Left lung (tissue), 10 donors: ENCODE data around the gene LAMA3. TPM values are rescaled to one million over a fixed set of nuclear protein-coding genes. Genes with fewer than 3 reads are reported as not detected.

Source experiments
- ATAC-seq: fragments of 200-7000 bp; cut with Tn5 transposase; one replicate; pipeline ENCODE4 v1.9.1; 2020; ENCODE audit warnings: moderate library complexity
- DNase-seq, 4 donors: peaks; one replicate each; pipeline ENCODE4 v3.0.0-alpha.2; 2013 to 2020
- H3K27ac ChIP-seq, 2 donors: fragments of 200-600 bp; sonication (generic) in 1 of 2; one replicate each; pipeline versions ENCODE4 v1.5.0 to v1.8.0; 2020 to 2021
- H3K27me3 ChIP-seq, 2 donors: fragments of 200-600 bp; sonication (generic) in 1 of 2; one replicate each; pipeline versions ENCODE4 v1.5.0 to v1.8.0; 2020 to 2021
- H3K36me3 ChIP-seq, 2 donors: fragments of 200-600 bp; sonication (generic) in 1 of 2; one replicate each; pipeline versions ENCODE4 v1.5.0 to v1.8.0; 2020 to 2021
- H3K4me1 ChIP-seq, 2 donors: fragments of 200-600 bp; one replicate each; pipeline ENCODE4 v1.8.0; 2021
- H3K4me3 ChIP-seq, 2 donors: fragments of 200-600 bp; sonication (generic) in 1 of 2; one replicate each; pipeline versions ENCODE4 v1.5.0 to v1.8.0; 2020 to 2021; ENCODE audit warnings: mild to moderate bottlenecking in 1 of 2
- H3K9me3 ChIP-seq, 2 donors: fragments of 200-600 bp; sonication (generic) in 1 of 2; one replicate each; pipeline versions ENCODE4 v1.5.0 to v1.8.0; 2020 to 2021
- intact Hi-C, 2 donors: fragments of 100-400 bp; cut with DNase I; formaldehyde crosslinking; loops; one replicate each; pipeline versions ENCODE4 v1.11.2 to v1.14.2; 2022
- polyA plus RNA-seq, 6 donors: library from polyadenylated mRNA; unstranded; fragments of 120-200 nt; gene quantifications; one replicate each; pipeline ENCODE4 v1.2.1, GENCODE V29; 2013; ENCODE audit not compliant: insufficient read length in 6 of 6
- total RNA-seq, 2 donors: library from RNA; stranded (reverse); fragmentation: NEBNext Ultra II Directional; extraction: Animal tissue kit (Norgen Biotek cat#: 25700); gene quantifications; one replicate each; pipeline ENCODE4 v1.2.1, GENCODE V29; 2021
- TF ChIP-seq, protein P1 (sequence below), 2 donors: fragments of 200-600 bp; sonication (generic) in 1 of 2; IDR thresholded peaks; one replicate each; pipeline versions ENCODE4 v1.5.0 to v1.8.0; 2021; ENCODE audit warnings: antibody characterized with exemption in 2 of 2
- donor health status: DM: no; HTN: yes; CAD: no.
- donor health status: DM: no; HTN: no; CAD: no.

Gene LAMA3
- total and polyA plus RNA-seq, 8 donors, result 42.8 to 207 (median 140) TPM

DNA sequence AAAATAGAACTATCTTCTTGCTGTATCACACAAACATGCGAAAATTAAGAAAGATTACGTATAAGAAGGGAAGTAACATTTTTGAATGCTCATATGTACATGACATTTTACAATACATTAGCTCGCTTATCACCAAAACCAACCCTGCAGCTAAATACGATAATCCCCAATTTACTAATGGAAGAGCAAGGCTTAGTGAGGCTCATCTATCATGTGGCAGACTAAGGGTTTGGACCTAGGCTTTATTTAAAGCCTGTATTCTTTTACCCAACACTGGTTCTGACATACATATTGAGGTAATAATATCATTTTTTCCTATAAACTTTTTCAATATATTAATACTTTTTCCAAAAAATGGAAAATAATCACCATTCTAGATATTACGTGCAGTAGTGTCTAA is 208.5 kb downstream of the LAMA3 start:
- Histone ChIP-seq H3K36me3 (no peaks in the 10 kb centered on the region), H3K27me3 (no peaks in the 10 kb centered on the region), H3K9me3 (no peaks in the 10 kb centered on the region), H3K4me1 (no peaks in the 10 kb centered on the region), H3K4me3 (no peak overlapping the region), H3K27ac (no peak overlapping the region)
- DNase-seq (no peak), ATAC-seq (no peak)
- intact Hi-C loops, result no loop called here
- TF ChIP-seq, protein P1, sequence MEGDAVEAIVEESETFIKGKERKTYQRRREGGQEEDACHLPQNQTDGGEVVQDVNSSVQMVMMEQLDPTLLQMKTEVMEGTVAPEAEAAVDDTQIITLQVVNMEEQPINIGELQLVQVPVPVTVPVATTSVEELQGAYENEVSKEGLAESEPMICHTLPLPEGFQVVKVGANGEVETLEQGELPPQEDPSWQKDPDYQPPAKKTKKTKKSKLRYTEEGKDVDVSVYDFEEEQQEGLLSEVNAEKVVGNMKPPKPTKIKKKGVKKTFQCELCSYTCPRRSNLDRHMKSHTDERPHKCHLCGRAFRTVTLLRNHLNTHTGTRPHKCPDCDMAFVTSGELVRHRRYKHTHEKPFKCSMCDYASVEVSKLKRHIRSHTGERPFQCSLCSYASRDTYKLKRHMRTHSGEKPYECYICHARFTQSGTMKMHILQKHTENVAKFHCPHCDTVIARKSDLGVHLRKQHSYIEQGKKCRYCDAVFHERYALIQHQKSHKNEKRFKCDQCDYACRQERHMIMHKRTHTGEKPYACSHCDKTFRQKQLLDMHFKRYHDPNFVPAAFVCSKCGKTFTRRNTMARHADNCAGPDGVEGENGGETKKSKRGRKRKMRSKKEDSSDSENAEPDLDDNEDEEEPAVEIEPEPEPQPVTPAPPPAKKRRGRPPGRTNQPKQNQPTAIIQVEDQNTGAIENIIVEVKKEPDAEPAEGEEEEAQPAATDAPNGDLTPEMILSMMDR (IDR thresholded peaks at IDR 0.05), result no peak

DNA sequence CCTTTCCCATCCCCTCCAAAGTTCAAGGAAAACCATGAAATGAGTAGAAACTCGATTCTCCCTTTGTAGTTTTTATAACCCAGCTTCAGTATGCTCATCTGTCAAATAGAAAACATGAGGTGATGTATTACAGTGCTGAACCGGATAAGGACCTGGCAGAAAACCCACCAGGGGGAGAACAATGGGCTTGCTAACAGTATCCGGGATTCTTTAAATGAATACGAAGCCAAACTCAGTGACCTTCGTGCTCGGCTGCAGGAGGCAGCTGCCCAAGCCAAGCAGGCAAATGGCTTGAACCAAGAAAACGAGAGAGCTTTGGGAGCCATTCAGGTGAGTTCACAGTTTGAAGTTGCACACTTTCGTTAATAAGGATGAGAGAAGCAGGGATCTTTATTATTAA is 211.7 kb downstream of the LAMA3 start:
- no peak for DNase-seq
- no peaks in the 10 kb centered on the region for H3K9me3 ChIP-seq
- no peak for ATAC-seq
- intact Hi-C loops, result no loop called here
- H3K27ac ChIP-seq, result no peak overlapping the region
- TF ChIP-seq, protein P1 (IDR thresholded peaks at IDR 0.05), result no peak
- H3K4me3 ChIP-seq, result no peak overlapping the region
- no peaks in the 10 kb centered on the region for H3K27me3 ChIP-seq
- no peaks in the 10 kb centered on the region for H3K36me3 ChIP-seq
- H3K4me1 ChIP-seq, result no peaks in the 10 kb centered on the region

DNA sequence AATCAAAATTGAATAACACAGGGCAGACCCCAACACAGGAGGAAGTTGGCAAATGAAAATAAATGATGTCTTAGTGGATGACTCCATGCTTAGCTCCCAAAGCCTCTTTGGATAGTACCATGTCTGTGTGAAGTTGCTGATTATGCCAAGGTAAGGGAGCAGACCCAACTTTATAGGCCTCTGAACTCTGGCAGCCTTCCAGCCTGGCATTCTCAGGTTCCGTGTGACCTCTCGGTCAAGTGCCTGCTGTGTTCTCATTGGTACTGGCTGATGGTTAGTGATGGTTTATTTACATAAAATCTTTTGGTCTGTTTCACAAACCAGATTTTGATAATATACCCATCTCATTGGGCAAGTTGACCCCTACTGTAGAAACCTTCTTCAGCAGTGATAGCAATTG is 213.1 kb downstream of the LAMA3 start:
- ATAC-seq (no peak), DNase-seq (no peak)
- no peaks in the 10 kb centered on the region for H3K36me3 ChIP-seq
- intact Hi-C loops, result no loop called here
- H3K27me3 ChIP-seq, result no peaks in the 10 kb centered on the region
- H3K4me1 ChIP-seq, result no peaks in the 10 kb centered on the region
- H3K4me3 ChIP-seq, result no peak overlapping the region
- H3K27ac ChIP-seq, result no peak overlapping the region
- TF ChIP-seq, protein P1 (IDR thresholded peaks at IDR 0.05), result no peak
- no peaks in the 10 kb centered on the region for H3K9me3 ChIP-seq

DNA sequence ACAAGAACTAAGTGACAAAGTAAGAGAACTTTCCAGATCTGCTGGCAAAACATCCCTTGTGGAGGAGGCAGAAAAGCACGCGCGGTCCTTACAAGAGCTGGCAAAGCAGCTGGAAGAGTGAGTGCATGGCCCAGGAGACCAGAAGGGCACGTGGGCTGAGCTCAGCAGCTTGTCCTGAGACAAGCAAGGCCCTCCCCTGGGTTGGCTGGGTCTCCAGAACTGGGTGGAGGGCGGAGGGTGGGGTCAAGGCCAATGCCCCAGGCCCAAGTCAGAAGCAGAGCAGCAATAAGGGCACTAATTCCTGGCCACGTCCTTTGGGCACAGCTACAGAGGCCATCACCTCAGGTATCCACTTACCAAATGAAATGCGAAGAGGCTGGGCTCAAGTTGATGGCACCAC is 214.7 kb downstream of the LAMA3 start:
- Histone ChIP-seq H3K27ac (no peak overlapping the region), H3K9me3 (no peaks in the 10 kb centered on the region), H3K27me3 (no peaks in the 10 kb centered on the region), H3K4me1 (no peaks in the 10 kb centered on the region), H3K4me3 (no peak overlapping the region), H3K36me3 (no peaks in the 10 kb centered on the region)
- ATAC-seq (no peak), DNase-seq (no peak)
- intact Hi-C loops, result no loop called here
- TF ChIP-seq, protein P1 (IDR thresholded peaks at IDR 0.05), result no peak

DNA sequence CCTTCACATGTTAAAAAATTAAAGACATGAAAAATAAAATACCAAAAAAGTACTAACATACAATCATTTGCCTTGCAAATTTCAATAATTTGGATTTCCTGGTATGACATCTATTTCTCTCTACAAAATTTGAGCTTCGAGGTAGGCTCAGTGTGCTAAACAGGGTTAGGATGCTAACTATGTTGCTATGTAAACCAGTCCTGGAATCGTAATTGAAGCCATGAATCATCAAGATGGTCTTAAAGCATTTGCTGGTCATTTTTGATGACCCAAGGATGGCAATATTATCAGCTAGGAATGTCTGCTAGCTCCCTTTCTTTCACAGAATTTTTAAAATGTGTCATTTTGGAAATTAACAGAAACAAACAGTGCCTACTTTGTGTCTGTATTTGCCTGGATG is 217.4 kb downstream of the LAMA3 start:
- Histone ChIP-seq H3K36me3 (peaks cover 0 to 5% of the 10 kb centered on the region in 2 donors), H3K27ac (no peak overlapping the region), H3K4me1 (no peaks in the 10 kb centered on the region), H3K9me3 (no peaks in the 10 kb centered on the region), H3K4me3 (no peak overlapping the region), H3K27me3 (no peaks in the 10 kb centered on the region)
- DNase-seq (no peak), ATAC-seq (no peak)
- TF ChIP-seq, protein P1 (IDR thresholded peaks at IDR 0.05), result no peak
- intact Hi-C loops, result no loop called here
